OCI-LY7 (cell line): Measurements from ENCODE around the gene CCDC33. TPM values are rescaled to one million over a fixed set of nuclear protein-coding genes. Genes with fewer than 3 reads are reported as not detected.

Experiments
- BruUV-seq: library from RNA; stranded (reverse); fragments of 400-500 nt; replicated peaks from 2 replicates; lab custom pipeline; 2021; lab: Mats Ljungman, UMichigan
- CTCF ChIA-PET: fragments of 300-600 bp; sonication (Branson Sonifier 250); formaldehyde crosslinking; loops from one replicate; lab custom pipeline; 2022; ENCODE audit warnings: antibody characterized with exemption; ENCODE audit not compliant: unreplicated experiment; lab: Charles Lee
- POLR2A ChIA-PET: fragments of 300-600 bp; sonication (Branson Sonifier 250); formaldehyde crosslinking; loops from one replicate; lab custom pipeline; 2022; ENCODE audit warnings: antibody characterized with exemption; lab: Charles Lee
- DNase-seq: peaks from one replicate; pipeline ENCODE4 v3.0.0-alpha.2; 2015; ENCODE audit warnings: low spot score
- H2AFZ ChIP-seq: fragments of 200-600 bp; sonication (generic), shearing (Covaris generic); 2 replicates; pipeline ENCODE4 v1.6.1; 2014; ENCODE audit warnings: mild to moderate bottlenecking, antibody characterized with exemption, low read length, moderate library complexity
- H3K27ac ChIP-seq: fragments of 200-600 bp; sonication (generic); 2 replicates; pipeline ENCODE4 v1.5.1; 2014; ENCODE audit warnings: mixed run types, low read depth, mild to moderate bottlenecking, moderate library complexity, low read length, inconsistent platforms; ENCODE audit not compliant: poor library complexity, severe bottlenecking
- H3K36me3 ChIP-seq: fragments of 200-600 bp; sonication (generic); 2 replicates; pipeline ENCODE4 v1.6.1; 2014; ENCODE audit warnings: mild to moderate bottlenecking, antibody characterized with exemption, low read length, moderate library complexity, mixed read lengths; ENCODE audit not compliant: insufficient read depth
- H3K4me1 ChIP-seq: fragments of 200-600 bp; sonication (generic); 2 replicates; pipeline ENCODE4 v1.5.1; 2014; ENCODE audit warnings: mild to moderate bottlenecking, low read length; ENCODE audit not compliant: insufficient read depth, poor library complexity, severe bottlenecking
- H3K4me2 ChIP-seq: fragments of 200-600 bp; sonication (generic); 2 replicates; pipeline ENCODE4 v1.6.1; 2014; ENCODE audit warnings: mild to moderate bottlenecking, low read length
- H3K4me3 ChIP-seq: fragments of 200-600 bp; sonication (generic); 2 replicates; pipeline ENCODE4 v1.5.1; 2014; ENCODE audit warnings: mild to moderate bottlenecking, low read depth, low read length; ENCODE audit not compliant: poor library complexity, severe bottlenecking
- H3K79me2 ChIP-seq: fragments of 200-600 bp; sonication (generic); 2 replicates; pipeline ENCODE4 v1.6.1; 2016; ENCODE audit warnings: low read depth, mild to moderate bottlenecking, low read length, moderate library complexity, mixed read lengths; ENCODE audit not compliant: insufficient read depth
- H3K9me2 ChIP-seq: fragments of 200-600 bp; sonication (generic); 2 replicates; pipeline ENCODE4 v1.6.1; 2016; ENCODE audit warnings: mild to moderate bottlenecking, low read length, mixed read lengths; ENCODE audit not compliant: insufficient read depth
- H3K9me3 ChIP-seq: fragments of 200-600 bp; sonication (generic); 2 replicates; pipeline ENCODE4 v1.6.1; 2014; ENCODE audit warnings: mild to moderate bottlenecking, mixed run types, low read length, mixed read lengths
- H4K20me1 ChIP-seq: fragments of 200-600 bp; sonication (generic); 2 replicates; pipeline ENCODE4 v1.6.1; 2014; ENCODE audit warnings: mild to moderate bottlenecking, antibody characterized with exemption, low read length, moderate library complexity, mixed read lengths; ENCODE audit not compliant: insufficient read depth
- CTCF ChIP-seq: fragments of 200-600 bp; sonication (generic); conservative IDR thresholded peaks from 2 replicates; pipeline ENCODE4 v1.5.1; 2014; ENCODE audit warnings: mild to moderate bottlenecking, antibody characterized with exemption, low read length, moderate library complexity, mixed read lengths
- EZH2phosphoT487 ChIP-seq: fragments of 200-600 bp; sonication (generic); IDR thresholded peaks from 2 replicates; pipeline ENCODE4 v1.6.1; 2018; ENCODE audit warnings: low read depth, borderline replicate concordance, mild to moderate bottlenecking, mixed run types, antibody characterized with exemption, low read length, moderate library complexity, mixed read lengths
- intact Hi-C: fragments of 100-400 bp; cut with micrococcal nuclease; formaldehyde crosslinking; loops from one replicate; pipeline ENCODE4 v1.10.0; 2022; ENCODE audit not compliant: unreplicated experiment
- total RNA-seq, 2 experiments: library from RNA; depleted of rRNA in 1 of 2; stranded (reverse); fragments of >200 nt in 1 of 2; shearing (Covaris generic) in 1 of 2; gene quantifications; 2 replicates each; pipeline ENCODE4 v1.2.3, GENCODE V29; 2014 to 2022

CCDC33 gene
- total RNA-seq, 2 experiments from 2014 or later, result not detected

- ChIA-PET POLR2A (no interaction called here), CTCF (no interaction called here)
- no peak overlapping the region for H2AFZ ChIP-seq
- no peaks in the 10 kb centered on the region for H3K9me2 ChIP-seq
- no TSS peak for BruUV-seq
- TF ChIP-seq EZH2phosphoT487 (no peak), CTCF (no peak)
- H3K4me2 ChIP-seq, result no peak overlapping the region
- no peak for DNase-seq
- H3K9me3 ChIP-seq, result no peaks in the 10 kb centered on the region
- intact Hi-C loops, result no loop called here
- no peaks in the 10 kb centered on the region for H3K36me3 ChIP-seq
- H3K79me2 ChIP-seq, result no peaks in the 10 kb centered on the region
- H4K20me1 ChIP-seq, result no peaks in the 10 kb centered on the region
- H3K4me1 ChIP-seq, result no peaks in the 10 kb centered on the region
- no peak overlapping the region for H3K4me3 ChIP-seq
- H3K27ac ChIP-seq, result no peak overlapping the region
Measured at GRCh38 chr15:74228723-74229081, 7.4 kb upstream of the CCDC33 start.

- CTCF ChIA-PET, result no interaction called here
Measured at GRCh38 chr15:74229686-74230085, 6.4 kb upstream of the CCDC33 start.

GRCh38 chr15:74231475-74231874 is 4.7 kb upstream of the CCDC33 start:
- Histone ChIP-seq H3K79me2 (no peaks in the 10 kb centered on the region), H2AFZ (no peak overlapping the region), H3K36me3 (no peaks in the 10 kb centered on the region), H3K4me2 (no peak overlapping the region), H3K9me3 (no peaks in the 10 kb centered on the region), H3K4me1 (no peaks in the 10 kb centered on the region), H3K4me3 (no peak overlapping the region), H4K20me1 (no peaks in the 10 kb centered on the region), H3K27ac (no peak overlapping the region), H3K9me2 (no peaks in the 10 kb centered on the region)
- intact Hi-C loops, result no loop called here
- ChIA-PET POLR2A (no interaction called here), CTCF (no interaction called here)
- TF ChIP-seq EZH2phosphoT487, result no peak
- TF ChIP-seq CTCF, result no peak
- no TSS peak for BruUV-seq
- DNase-seq, result no peak

More at GRCh38 chr15:74229686-74230085, 6.4 kb upstream of the CCDC33 start:
- no peak overlapping the region for H2AFZ ChIP-seq
- H3K27ac ChIP-seq, result no peak overlapping the region
- H3K79me2 ChIP-seq, result no peaks in the 10 kb centered on the region
- no peaks in the 10 kb centered on the region for H3K36me3 ChIP-seq
- no peaks in the 10 kb centered on the region for H3K9me3 ChIP-seq
- H3K9me2 ChIP-seq, result no peaks in the 10 kb centered on the region
- H3K4me2 ChIP-seq, result no peak overlapping the region
- H4K20me1 ChIP-seq, result no peaks in the 10 kb centered on the region
- DNase-seq, result no peak
- intact Hi-C loops, result no loop called here
- POLR2A ChIA-PET, result no interaction called here
- H3K4me3 ChIP-seq, result no peak overlapping the region
- BruUV-seq, result no TSS peak
- H3K4me1 ChIP-seq, result no peaks in the 10 kb centered on the region
- TF ChIP-seq EZH2phosphoT487, result no peak
- TF ChIP-seq CTCF, result no peak
